Adrenal gland (tissue), 5 donors: Measurements from ENCODE around the gene IPPK.

ENCODE experiments used
- POLR2A ChIP-seq, 2 donors: fragments of 450-650 bp; IDR thresholded peaks; one replicate each; pipeline ENCODE4 v1.6.1; 2017; ENCODE audit warnings: antibody characterized with exemption in 2 of 2, mild to moderate bottlenecking in 2 of 2, moderate library complexity in 1 of 2
- TF ChIP-seq, protein P1 (sequence below), 6 experiments: fragments of 450-650 bp in 4 of 6; fragments of 200-600 bp in 2 of 6; sonication (generic) in 1 of 6; IDR thresholded peaks; 1 replicate in 5 of 6; 2 replicates in 1 of 6; pipeline versions ENCODE4 v1.5.1 to v1.8.0; 2016 to 2021; ENCODE audit warnings: antibody characterized with exemption in 6 of 6, mild to moderate bottlenecking in 2 of 6, moderate library complexity in 1 of 6
- donor health status: DM: no; HTN: no; CAD: no.

DNA sequence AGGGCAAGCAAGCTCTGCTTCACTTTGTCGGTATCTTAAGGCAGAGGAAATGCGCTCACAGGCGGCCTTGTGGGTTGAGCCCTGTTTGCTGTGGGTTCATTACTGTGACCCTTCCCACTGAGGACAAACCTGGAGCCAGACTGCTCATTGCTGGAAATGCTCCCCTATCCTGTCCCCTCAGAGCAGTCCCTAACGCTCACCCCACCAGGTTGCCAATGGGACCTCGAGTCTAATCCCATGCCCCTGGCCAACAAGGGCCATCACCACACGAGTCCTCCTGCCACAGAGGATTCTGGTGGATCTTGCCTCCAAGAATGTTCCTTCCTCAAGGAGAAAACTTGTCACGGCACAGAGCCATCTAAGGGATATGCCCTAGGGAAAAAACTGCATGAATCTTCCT is 14.6 kb downstream of the IPPK start:
- TF ChIP-seq, protein P1, sequence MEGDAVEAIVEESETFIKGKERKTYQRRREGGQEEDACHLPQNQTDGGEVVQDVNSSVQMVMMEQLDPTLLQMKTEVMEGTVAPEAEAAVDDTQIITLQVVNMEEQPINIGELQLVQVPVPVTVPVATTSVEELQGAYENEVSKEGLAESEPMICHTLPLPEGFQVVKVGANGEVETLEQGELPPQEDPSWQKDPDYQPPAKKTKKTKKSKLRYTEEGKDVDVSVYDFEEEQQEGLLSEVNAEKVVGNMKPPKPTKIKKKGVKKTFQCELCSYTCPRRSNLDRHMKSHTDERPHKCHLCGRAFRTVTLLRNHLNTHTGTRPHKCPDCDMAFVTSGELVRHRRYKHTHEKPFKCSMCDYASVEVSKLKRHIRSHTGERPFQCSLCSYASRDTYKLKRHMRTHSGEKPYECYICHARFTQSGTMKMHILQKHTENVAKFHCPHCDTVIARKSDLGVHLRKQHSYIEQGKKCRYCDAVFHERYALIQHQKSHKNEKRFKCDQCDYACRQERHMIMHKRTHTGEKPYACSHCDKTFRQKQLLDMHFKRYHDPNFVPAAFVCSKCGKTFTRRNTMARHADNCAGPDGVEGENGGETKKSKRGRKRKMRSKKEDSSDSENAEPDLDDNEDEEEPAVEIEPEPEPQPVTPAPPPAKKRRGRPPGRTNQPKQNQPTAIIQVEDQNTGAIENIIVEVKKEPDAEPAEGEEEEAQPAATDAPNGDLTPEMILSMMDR (IDR thresholded peaks at IDR 0.05) = no peak
- TF ChIP-seq POLR2A (IDR thresholded peaks at IDR 0.05) = no peak
